GM20000 (cell line): ENCODE measurements around the gene PCDH1.

Experiments
- DNase-seq: peaks from one replicate; pipeline ENCODE4 v3.0.0; 2012; ENCODE audit warnings: low spot score
- TF ChIP-seq, protein P1 (sequence below): IDR thresholded peaks from 2 replicates; pipeline ENCODE4 v1.5.1; 2012; ENCODE audit warnings: mild to moderate bottlenecking, control low read depth; ENCODE audit errors: extremely low read depth, missing control alignments

Gene PCDH1

DNA sequence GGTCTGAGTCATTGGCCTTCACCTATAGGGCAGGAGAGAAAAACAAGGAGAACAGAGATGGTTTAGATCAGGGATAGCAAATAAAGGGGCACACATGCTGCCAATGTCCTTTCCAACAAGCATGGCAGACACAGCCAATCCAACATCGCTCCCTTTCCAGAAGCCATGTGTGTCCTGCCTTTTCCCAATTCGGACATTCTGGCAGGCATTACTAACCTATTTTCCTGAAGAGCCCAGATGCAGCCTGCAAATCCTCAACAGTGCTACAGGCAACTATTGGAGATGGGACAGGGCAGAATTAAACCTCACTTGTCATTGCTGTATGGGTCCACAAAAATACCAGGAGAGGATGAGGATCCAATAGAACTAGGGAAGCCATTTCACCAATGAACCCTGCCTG is 12.8 kb downstream of the PCDH1 start:
- TF ChIP-seq, protein P1, sequence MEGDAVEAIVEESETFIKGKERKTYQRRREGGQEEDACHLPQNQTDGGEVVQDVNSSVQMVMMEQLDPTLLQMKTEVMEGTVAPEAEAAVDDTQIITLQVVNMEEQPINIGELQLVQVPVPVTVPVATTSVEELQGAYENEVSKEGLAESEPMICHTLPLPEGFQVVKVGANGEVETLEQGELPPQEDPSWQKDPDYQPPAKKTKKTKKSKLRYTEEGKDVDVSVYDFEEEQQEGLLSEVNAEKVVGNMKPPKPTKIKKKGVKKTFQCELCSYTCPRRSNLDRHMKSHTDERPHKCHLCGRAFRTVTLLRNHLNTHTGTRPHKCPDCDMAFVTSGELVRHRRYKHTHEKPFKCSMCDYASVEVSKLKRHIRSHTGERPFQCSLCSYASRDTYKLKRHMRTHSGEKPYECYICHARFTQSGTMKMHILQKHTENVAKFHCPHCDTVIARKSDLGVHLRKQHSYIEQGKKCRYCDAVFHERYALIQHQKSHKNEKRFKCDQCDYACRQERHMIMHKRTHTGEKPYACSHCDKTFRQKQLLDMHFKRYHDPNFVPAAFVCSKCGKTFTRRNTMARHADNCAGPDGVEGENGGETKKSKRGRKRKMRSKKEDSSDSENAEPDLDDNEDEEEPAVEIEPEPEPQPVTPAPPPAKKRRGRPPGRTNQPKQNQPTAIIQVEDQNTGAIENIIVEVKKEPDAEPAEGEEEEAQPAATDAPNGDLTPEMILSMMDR, result no peak
- DNase-seq, result no peak

DNA sequence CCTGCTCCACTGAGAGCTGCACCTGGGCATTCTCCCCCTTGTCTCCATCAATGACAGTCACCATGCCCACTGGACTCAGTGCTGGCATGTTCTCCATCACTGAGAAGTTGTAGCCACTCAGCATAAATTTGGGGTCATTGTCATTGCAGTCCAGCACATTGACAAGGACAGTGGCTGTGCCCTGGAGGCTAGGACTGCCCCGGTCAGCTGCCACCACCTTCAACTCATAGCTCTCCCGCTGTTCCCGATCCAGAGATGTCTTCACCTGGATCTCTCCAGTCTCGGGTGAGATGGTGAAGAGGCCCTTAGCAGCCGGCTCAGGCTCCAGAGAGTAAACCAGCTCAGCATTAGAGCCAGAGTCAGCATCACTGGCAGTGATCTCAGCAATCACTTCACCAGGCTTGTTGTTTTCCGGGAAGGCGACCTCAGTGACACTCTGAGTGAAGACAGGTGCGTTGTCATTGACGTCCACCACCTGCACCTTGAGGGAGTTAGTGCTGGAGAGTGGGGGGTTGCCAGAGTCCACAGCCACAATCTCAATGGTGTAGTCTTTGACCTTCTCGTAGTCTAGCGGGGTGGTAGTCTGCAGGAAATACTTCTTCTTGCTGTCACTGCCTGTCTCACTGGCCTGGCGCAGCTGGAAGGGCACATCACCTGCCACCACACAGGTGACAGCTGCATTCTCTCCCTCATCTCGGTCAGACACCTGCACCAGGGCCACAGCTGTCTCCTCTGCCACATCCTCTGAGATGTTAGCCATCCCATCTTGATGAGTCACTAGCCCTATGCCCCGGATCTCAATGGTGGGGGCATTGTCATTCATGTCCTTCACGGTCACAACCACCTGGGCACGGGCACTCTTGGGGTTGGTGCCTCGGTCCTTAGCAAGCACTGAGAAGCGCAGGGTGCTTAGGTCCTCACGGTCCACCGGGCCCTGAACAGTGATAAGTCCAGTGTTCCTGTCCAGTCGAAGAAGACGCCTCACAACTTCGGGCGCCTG is 13.5 kb downstream of the PCDH1 start:
- DNase-seq, result no peak
- TF ChIP-seq, protein P1, result no peak

DNA sequence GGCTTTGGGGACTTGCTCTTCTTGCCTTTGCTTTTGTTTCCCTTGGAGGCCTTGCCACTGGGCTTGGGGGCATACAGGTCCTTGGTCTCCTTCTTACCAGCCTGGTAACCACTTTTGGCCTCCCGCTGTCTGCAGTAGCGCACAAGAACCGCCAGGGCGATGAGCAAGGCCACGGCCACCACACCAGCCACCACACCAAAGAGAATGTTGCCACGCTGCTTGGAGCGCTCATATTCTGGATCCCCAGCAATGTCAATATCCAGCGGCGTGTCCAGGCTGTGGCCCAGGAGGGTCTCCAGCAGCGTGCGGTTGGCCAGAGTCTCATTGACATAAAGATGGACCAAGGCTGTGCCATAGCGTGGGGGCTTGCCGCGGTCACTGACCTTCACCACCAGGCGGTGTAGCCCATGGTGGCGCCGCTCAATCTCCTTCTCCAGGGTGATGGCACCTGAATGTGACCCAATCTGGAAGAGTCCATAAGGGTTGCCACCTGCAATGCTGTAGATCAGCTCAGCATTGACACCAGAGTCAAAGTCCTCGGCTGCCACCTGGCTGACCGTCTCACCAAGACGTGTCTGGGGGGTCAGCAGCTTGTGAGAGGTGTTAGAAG is 14.5 kb downstream of the PCDH1 start:
- DNase-seq, result no peak
- TF ChIP-seq, protein P1, result no peak

DNA sequence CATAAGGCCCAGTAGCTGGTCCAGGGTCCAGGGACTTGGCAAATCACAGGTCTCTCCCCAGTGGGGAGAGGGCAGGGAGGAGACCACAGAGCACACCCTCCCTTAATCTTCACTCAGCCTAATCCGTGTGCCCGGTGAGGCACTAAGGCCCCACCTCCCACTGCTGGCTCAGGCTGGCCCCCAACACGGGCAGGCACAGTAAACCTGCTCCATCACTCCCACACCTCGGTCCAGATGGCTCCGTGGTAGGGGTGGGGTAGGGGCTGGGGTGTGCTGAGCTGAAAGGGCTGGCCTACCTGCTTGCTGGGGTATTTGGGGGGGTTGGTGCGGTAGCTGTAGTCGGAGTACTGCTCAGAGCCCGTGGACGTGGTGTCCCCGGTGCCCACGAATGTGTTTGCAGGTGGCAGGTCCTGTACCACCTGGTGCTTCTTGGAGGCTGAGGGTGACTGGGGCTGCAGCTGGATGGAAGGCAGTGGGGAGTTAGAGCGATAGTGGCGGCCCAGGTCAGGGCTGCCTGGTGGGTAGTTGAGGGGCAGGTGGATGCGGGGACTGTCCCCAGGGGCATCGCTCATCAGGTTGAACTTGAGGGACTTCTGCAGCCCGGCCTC is 15.2 kb downstream of the PCDH1 start:
- no peak for DNase-seq
- TF ChIP-seq, protein P1, result no peak

DNA sequence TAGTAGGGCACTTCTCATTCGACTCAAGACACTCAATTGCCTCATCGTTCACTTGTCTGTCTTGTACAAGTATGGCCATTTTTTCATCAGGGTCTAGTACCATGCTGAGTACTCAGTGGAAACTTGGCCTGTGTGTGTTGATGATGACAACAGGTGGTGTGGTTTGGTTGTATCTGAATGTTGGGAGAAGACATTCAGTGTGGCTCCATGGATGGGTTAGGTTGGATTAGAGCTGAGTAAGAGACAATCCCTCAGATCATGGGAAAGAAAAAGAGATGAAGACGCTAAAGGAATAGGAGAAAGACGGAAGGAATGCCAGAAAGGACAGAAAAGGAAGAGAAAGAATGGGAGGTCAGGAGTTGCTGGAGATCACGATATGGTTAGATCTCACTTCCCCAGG is 17.0 kb downstream of the PCDH1 start:
- TF ChIP-seq, protein P1, result no peak
- DNase-seq, result no peak

DNA sequence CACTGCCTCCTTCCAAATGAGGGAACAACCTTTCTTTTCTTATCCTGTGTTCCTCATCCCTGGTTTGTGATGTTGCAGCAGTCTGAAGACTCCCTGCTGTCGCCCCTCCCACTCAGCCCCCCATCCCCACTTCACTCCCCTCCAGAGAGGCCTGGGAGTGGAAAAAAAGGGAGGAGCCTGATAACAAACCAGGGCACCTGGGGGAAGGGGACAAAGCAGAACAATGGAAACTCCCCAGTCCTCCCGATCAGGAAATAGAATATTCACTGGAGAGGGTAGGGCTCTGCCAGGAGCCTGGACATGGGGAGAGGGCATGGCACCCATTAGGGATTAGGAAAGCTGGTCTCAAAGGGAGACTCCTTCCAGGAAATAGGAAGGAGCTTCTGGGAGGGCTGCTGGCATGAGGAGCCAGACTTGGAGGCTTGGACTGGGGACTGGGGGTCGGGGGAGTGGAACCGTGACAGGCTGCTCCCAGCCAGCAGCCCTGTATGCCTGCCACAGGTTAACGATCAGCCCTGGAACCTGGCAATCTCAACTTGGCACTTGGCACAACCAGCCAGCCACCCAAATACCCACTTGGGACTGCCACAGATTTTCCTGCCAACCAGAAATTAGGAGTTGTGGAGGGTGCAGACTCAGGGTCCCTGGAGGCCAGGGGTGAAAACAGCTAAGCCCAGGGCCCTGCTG is 20.0 kb downstream of the PCDH1 start:
- no peak for DNase-seq
- TF ChIP-seq, protein P1, result no peak

DNA sequence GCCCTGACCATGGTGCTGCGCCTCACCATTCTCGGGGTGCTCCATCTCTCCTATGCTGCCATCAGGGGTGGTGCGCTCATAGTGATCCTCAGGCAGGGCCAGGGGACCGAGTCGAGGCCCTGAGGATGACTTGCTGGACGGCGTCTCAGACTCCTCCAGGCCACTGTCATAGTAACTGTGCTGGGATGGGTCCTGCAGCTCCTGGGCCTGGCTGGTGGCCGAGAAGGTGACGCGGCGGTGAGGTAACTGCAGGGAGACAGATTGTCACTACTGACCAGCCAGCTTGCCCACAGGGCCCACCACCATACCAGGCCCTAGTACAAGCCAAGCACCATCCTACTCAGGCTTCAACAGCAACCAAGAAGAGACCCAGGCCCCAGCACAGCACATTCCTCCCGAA is 21.0 kb downstream of the PCDH1 start:
- TF ChIP-seq, protein P1, result no peak
- no peak for DNase-seq
